KMS-11 (cell line): ENCODE results near the gene HVCN1.

Source experiments
- H2AFZ ChIP-seq: fragments of 200-600 bp; sonication (generic); 2 replicates; pipeline ENCODE4 v1.6.1; 2016; ENCODE audit warnings: antibody characterized with exemption, mixed run types, low read depth
- H3K27ac ChIP-seq: fragments of 200-600 bp; sonication (generic); 2 replicates; pipeline ENCODE4 v1.6.1; 2016; ENCODE audit warnings: mild to moderate bottlenecking, mixed run types
- H3K27me3 ChIP-seq: fragments of 200-600 bp; sonication (generic); 2 replicates; pipeline ENCODE4 v1.6.1; 2017; ENCODE audit warnings: mild to moderate bottlenecking, low read depth, mixed run types, moderate library complexity; ENCODE audit not compliant: insufficient read depth
- H3K36me3 ChIP-seq: fragments of 200-600 bp; sonication (generic); 2 replicates; pipeline ENCODE4 v1.6.1; 2017; ENCODE audit warnings: mild to moderate bottlenecking, mixed run types; ENCODE audit not compliant: insufficient read depth
- H3K4me1 ChIP-seq: fragments of 200-600 bp; sonication (generic); 2 replicates; pipeline ENCODE4 v1.6.1; 2016; ENCODE audit warnings: mild to moderate bottlenecking, low read depth, mixed run types; ENCODE audit not compliant: poor library complexity, severe bottlenecking
- H3K4me2 ChIP-seq: fragments of 200-600 bp; sonication (generic); 2 replicates; pipeline ENCODE4 v1.7.0; 2016; ENCODE audit warnings: mild to moderate bottlenecking, mixed run types
- H3K4me3 ChIP-seq: fragments of 200-600 bp; sonication (generic); IDR thresholded peaks from 2 replicates; pipeline ENCODE4 v1.6.1; 2017; ENCODE audit warnings: low read depth, low read length, mixed read lengths; ENCODE audit not compliant: insufficient read depth
- H3K79me2 ChIP-seq: fragments of 200-600 bp; sonication (generic); 2 replicates; pipeline ENCODE4 v1.6.1; 2016; ENCODE audit warnings: low read depth, mixed run types; ENCODE audit not compliant: insufficient read depth
- H3K9ac ChIP-seq: fragments of 200-600 bp; sonication (generic); 2 replicates; pipeline ENCODE4 v1.6.1; 2016; ENCODE audit warnings: mild to moderate bottlenecking, mixed run types
- H4K20me1 ChIP-seq: fragments of 200-600 bp; sonication (generic); 2 replicates; pipeline ENCODE4 v1.6.1; 2016; ENCODE audit warnings: mild to moderate bottlenecking, mixed run types; ENCODE audit not compliant: insufficient read depth
- TF ChIP-seq, protein P1 (sequence below): fragments of 200-600 bp; sonication (generic); conservative IDR thresholded peaks from 2 replicates; pipeline ENCODE4 v1.6.1; 2017; ENCODE audit warnings: low read depth, mild to moderate bottlenecking, antibody characterized with exemption, low read length, moderate library complexity, mixed read lengths

The HVCN1 gene

DNA sequence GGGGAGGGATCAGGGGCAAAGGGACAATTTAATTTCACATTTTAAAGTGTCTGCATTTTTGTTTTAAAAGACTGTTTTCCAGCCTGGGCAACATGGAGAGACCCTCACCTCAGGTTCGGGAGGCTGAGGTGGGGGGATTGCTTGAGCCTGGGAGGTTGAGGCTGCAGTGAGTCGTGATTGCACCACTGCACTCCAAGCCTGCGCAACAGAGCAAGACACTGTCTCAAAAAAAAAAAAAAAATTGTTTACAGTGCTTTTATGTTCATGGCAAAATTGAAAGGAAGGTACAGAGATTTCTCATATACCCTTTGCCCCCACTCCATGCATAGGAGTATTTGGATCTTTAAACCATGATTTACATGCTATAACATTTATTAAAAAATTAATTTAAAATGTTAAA, 16.4 kb upstream of the HVCN1 start:
- Histone ChIP-seq H4K20me1 (no peaks in the 10 kb centered on the region), H3K4me1 (no peaks in the 10 kb centered on the region), H3K79me2 (no peaks in the 10 kb centered on the region), H2AFZ (no peak overlapping the region), H3K9ac (no peak overlapping the region), H3K27ac (no peak overlapping the region), H3K27me3 (no peaks in the 10 kb centered on the region), H3K36me3 (no peaks in the 10 kb centered on the region), H3K4me2 (no peak overlapping the region), H3K4me3 (no peak overlapping the region)
- TF ChIP-seq, protein P1, sequence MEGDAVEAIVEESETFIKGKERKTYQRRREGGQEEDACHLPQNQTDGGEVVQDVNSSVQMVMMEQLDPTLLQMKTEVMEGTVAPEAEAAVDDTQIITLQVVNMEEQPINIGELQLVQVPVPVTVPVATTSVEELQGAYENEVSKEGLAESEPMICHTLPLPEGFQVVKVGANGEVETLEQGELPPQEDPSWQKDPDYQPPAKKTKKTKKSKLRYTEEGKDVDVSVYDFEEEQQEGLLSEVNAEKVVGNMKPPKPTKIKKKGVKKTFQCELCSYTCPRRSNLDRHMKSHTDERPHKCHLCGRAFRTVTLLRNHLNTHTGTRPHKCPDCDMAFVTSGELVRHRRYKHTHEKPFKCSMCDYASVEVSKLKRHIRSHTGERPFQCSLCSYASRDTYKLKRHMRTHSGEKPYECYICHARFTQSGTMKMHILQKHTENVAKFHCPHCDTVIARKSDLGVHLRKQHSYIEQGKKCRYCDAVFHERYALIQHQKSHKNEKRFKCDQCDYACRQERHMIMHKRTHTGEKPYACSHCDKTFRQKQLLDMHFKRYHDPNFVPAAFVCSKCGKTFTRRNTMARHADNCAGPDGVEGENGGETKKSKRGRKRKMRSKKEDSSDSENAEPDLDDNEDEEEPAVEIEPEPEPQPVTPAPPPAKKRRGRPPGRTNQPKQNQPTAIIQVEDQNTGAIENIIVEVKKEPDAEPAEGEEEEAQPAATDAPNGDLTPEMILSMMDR = no peak

DNA sequence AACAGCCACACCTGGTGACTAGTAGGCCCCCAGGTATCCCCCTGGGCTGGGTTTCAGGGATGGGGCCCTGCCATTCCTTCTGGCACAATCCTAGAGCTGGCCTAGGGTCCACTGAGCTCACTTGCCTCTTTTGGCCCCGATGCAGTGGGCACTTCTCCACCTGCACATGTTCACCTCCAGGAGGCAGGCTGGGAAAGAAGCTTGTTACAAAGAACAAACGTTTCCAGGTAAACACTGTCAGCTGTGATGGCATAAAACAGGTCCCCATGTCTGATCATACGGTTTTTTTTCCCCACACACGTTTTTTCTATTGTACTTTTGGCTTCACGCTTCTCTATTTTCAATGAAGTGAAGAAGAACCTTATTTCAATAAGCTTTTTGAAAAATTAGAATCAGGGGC, 15.8 kb upstream of the HVCN1 start:
- no peaks in the 10 kb centered on the region for H3K36me3 ChIP-seq
- H2AFZ ChIP-seq = no peak overlapping the region
- no peaks in the 10 kb centered on the region for H3K79me2 ChIP-seq
- H3K9ac ChIP-seq = no peak overlapping the region
- H3K4me1 ChIP-seq = no peaks in the 10 kb centered on the region
- H3K27me3 ChIP-seq = no peaks in the 10 kb centered on the region
- no peak overlapping the region for H3K4me2 ChIP-seq
- H3K27ac ChIP-seq = no peak overlapping the region
- H4K20me1 ChIP-seq = no peaks in the 10 kb centered on the region
- no peak overlapping the region for H3K4me3 ChIP-seq
- TF ChIP-seq, protein P1 = no peak

DNA sequence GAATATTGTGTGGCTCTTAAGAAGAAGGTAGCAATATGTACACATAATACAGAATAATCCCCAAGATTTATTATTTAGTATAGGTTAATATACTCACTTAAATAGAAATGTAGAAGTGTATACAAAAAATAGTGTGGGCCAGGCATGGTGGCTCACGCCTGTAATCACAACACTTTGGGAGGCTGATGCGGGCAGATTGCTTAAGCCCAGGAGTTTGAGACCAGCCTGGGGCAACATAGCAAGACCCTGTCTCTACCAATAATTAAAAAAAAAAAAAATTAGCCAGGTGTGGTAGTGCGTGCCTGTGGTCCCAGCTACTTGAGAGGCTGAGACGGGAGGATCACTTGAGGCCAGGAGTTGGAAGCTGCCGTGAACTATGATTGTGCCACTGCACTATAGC, 15.3 kb upstream of the HVCN1 start:
- Histone ChIP-seq H3K79me2 (no peaks in the 10 kb centered on the region), H3K4me1 (no peaks in the 10 kb centered on the region), H3K27me3 (no peaks in the 10 kb centered on the region), H4K20me1 (no peaks in the 10 kb centered on the region), H3K4me3 (no peak overlapping the region), H3K36me3 (no peaks in the 10 kb centered on the region), H2AFZ (no peak overlapping the region), H3K4me2 (no peak overlapping the region), H3K27ac (no peak overlapping the region), H3K9ac (no peak overlapping the region)
- TF ChIP-seq, protein P1 = no peak

DNA sequence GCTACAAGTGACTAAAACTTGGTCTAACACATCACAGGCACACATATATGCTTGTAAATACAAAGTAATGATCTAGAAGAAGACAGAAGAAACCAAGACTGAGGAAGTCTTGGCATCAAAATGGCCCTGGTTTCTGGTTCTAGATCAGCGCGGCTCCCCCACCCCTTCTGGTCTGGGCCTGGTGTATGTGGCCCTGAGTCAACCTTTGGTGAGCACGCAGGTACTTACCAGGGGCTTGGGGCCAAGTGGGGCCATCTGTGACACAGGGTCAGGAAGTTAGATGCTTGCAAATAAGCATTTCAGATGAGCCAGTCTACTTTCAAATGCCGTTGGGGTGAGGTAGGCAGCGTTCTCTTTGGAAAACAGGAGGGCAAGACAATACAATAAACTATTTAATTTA, 13.2 kb upstream of the HVCN1 start:
- H3K27me3 ChIP-seq = no peaks in the 10 kb centered on the region
- no peak overlapping the region for H3K4me2 ChIP-seq
- no peaks in the 10 kb centered on the region for H3K79me2 ChIP-seq
- TF ChIP-seq, protein P1 = no peak
- no peak overlapping the region for H3K4me3 ChIP-seq
- no peak overlapping the region for H3K27ac ChIP-seq
- H4K20me1 ChIP-seq = no peaks in the 10 kb centered on the region
- H3K36me3 ChIP-seq = no peaks in the 10 kb centered on the region
- no peak overlapping the region for H2AFZ ChIP-seq
- no peak overlapping the region for H3K9ac ChIP-seq
- peaks cover 4% of the 10 kb centered on the region for H3K4me1 ChIP-seq
